ENCODE results near the gene FRMD1. TPM values are rescaled to one million over a fixed set of nuclear protein-coding genes. Genes with fewer than 3 reads are reported as not detected.

The FRMD1 gene
- total RNA-seq, 1 experiment from 2014 or later: not detected

- Histone ChIP-seq H3K36me3 (ENCODE audit: low read depth, low read length) (no peaks in the 10 kb centered on the region), H3K9me3 (ENCODE audit: low read length) (0 out of 2 replicates have a peak, but pooled peaks cover 7% of the 10 kb centered on the region), H3K79me2 (ENCODE audit: low read length) (no peaks in the 10 kb centered on the region), H3F3A (ENCODE audit: low read length, unreplicated experiment) (no peaks in the 10 kb centered on the region), H3K9ac (ENCODE audit: low read length) (no peak overlapping the region), H3K9me2 (replicated peaks; ENCODE audit: low read length) (no peaks in the 10 kb centered on the region), H3K4me2 (ENCODE audit: low read length) (no peak overlapping the region), H3K4me1 (ENCODE audit: insufficient read depth, low read length) (peaks cover 7% of the 10 kb centered on the region; the same call in 1 of the 2 replicates), H3K27ac (ENCODE audit: low read length) (no peak overlapping the region), H4K20me1 (ENCODE audit: low read length) (no peaks in the 10 kb centered on the region), H3K4me3 (ENCODE audit: low read length) (no peak overlapping the region), H3K27me3 (ENCODE audit: low read length) (no peaks in the 10 kb centered on the region), H2AFZ (ENCODE audit: low read length) (no peak overlapping the region)
- ChIA-PET CTCF (no interaction called here), POLR2A (ENCODE audit: unreplicated experiment) (no interaction called here)
- TF ChIP-seq EZH2phosphoT487 (IDR thresholded peaks at IDR 0.05; ENCODE audit: borderline replicate concordance, low read length) (no peak), EZH2 (IDR thresholded peaks at IDR 0.05; ENCODE audit: low read length, unreplicated experiment) (no peak), CTCF (conservative IDR thresholded peaks at IDR 0.05; ENCODE audit: low read depth, low read length) (no peak)
- intact Hi-C loops (cut with micrococcal nuclease): loop anchor here (5.0 kb wide), 1 partner anchor 88 kb away; no protein-coding TSS in a partner anchor
- no peak for DNase-seq
- ATAC-seq: no peak
- no TSS peak for BruUV-seq (replicated peaks)
These were observed 39.2 kb downstream of the FRMD1 start for GRCh38 chr6:168039849-168040248.

- H3K9me3 ChIP-seq (ENCODE audit: low read length): 0 out of 2 replicates have a peak, but pooled peaks cover 7% of the 10 kb centered on the region
- intact Hi-C loops (cut with micrococcal nuclease): loop anchor here (5.0 kb wide), 1 partner anchor 87 kb away; no protein-coding TSS in a partner anchor
- no peak for ATAC-seq
These were observed 39.7 kb downstream of the FRMD1 start for GRCh38 chr6:168039301-168039700.

More at GRCh38 chr6:168039301-168039700, 39.7 kb downstream of the FRMD1 start:
- no peak overlapping the region for H3K4me2 ChIP-seq (ENCODE audit: low read length)
- no peak overlapping the region for H3K4me3 ChIP-seq (ENCODE audit: low read length)
- no peaks in the 10 kb centered on the region for H3K9me2 ChIP-seq (replicated peaks; ENCODE audit: low read length)
- no peak for DNase-seq
- TF ChIP-seq EZH2 (IDR thresholded peaks at IDR 0.05; ENCODE audit: low read length, unreplicated experiment): no peak
- no peak for TF ChIP-seq CTCF (conservative IDR thresholded peaks at IDR 0.05; ENCODE audit: low read depth, low read length)
- TF ChIP-seq EZH2phosphoT487 (IDR thresholded peaks at IDR 0.05; ENCODE audit: borderline replicate concordance, low read length): no peak
- peaks cover 7% of the 10 kb centered on the region; the same call in 1 of the 2 replicates for H3K4me1 ChIP-seq (ENCODE audit: insufficient read depth, low read length)
- H3K27me3 ChIP-seq (ENCODE audit: low read length): no peaks in the 10 kb centered on the region
- no peaks in the 10 kb centered on the region for H3K79me2 ChIP-seq (ENCODE audit: low read length)
- H3K27ac ChIP-seq (ENCODE audit: low read length): no peak overlapping the region
- H3F3A ChIP-seq (ENCODE audit: low read length, unreplicated experiment): no peaks in the 10 kb centered on the region
- no peaks in the 10 kb centered on the region for H3K36me3 ChIP-seq (ENCODE audit: low read depth, low read length)
- no TSS peak for BruUV-seq (replicated peaks)
- ChIA-PET POLR2A (ENCODE audit: unreplicated experiment) (no interaction called here), CTCF (no interaction called here)
- no peak overlapping the region for H2AFZ ChIP-seq (ENCODE audit: low read length)
- no peaks in the 10 kb centered on the region for H4K20me1 ChIP-seq (ENCODE audit: low read length)
- H3K9ac ChIP-seq (ENCODE audit: low read length): no peak overlapping the region
